Measurements from ENCODE around the gene KAT5. TPM values are rescaled to one million over a fixed set of nuclear protein-coding genes. Genes with fewer than 3 reads are reported as not detected.

KAT5 gene
- total and polyA plus RNA-seq, 2 of the 13 experiments (the other 11 are each of a cell fraction or from before 2014, with no cell fraction given) = 35.2 to 48.3 TPM

- no peak for ATAC-seq
- CTCF ChIA-PET (ENCODE audit: low intra/inter-chr PET ratio, low total read pairs) = no interaction called here
- Histone ChIP-seq H3K4me2 (ENCODE audit: low read depth, low read length) (no peak overlapping the region), H3K27me3 (ENCODE audit: control insufficient read depth in 1 of 2, insufficient read depth in 2 of 2, low read length in 2 of 2) (peaks cover 2 to 35% of the 10 kb centered on the region in 2 experiments), H3K4me1 (ENCODE audit: insufficient read depth, low read length) (peaks cover 15% of the 10 kb centered on the region), H4K20me1 (ENCODE audit: insufficient read depth, low read length) (no peaks in the 10 kb centered on the region), H3K4me3 (replicated peaks in 1 of 3; ENCODE audit: insufficient read depth in 1 of 3, low read depth in 2 of 3, low read length in 3 of 3) (no peak overlapping the region), H2AFZ (ENCODE audit: low read length) (no peak overlapping the region), H3K9me3 (ENCODE audit: low read length) (no peaks in the 10 kb centered on the region), H3K36me3 (replicated peaks in 1 of 2; ENCODE audit: control insufficient read depth in 1 of 2, insufficient read depth in 2 of 2, low read length in 2 of 2) (no peaks in the 10 kb centered on the region), H3K9ac (ENCODE audit: insufficient read depth, low read depth, low read length) (no peak overlapping the region), H3K79me2 (ENCODE audit: insufficient read depth, low read length) (no peaks in the 10 kb centered on the region), H3K27ac (ENCODE audit: extremely low read length, insufficient read depth, low read length) (no peak overlapping the region)
- TF ChIP-seq ATF3 (CRISPR knock-in tag; IDR thresholded peaks at IDR 0.05) = no peak
- TF ChIP-seq ZBTB26 (CRISPR knock-in tag; IDR thresholded peaks at IDR 0.05; ENCODE audit: borderline replicate concordance) = peak; percentile 78; the same call in 1 of the 2 replicates
- TF ChIP-seq MYPOP (CRISPR knock-in tag; IDR thresholded peaks at IDR 0.05) = no peak
- no peak for TF ChIP-seq BCLAF1 (IDR thresholded peaks at IDR 0.05)
- POLR2A ChIA-PET = no interaction called here
- FAIRE-seq = no peak
- BruUV-seq (replicated peaks) = no TSS peak
- in situ Hi-C loops (cut with HindIII; ENCODE audit: extremely low pct_ligation_motif_present, low pct_unique_long_range_greater_than_20kb) = no loop called here
- WGBS (ENCODE audit: low lambda C conversion rate) = 44% methylated on average over 4 of the region's 5 CpGs
- intact Hi-C loops (cut with micrococcal nuclease; ENCODE audit: unreplicated experiment) = no loop called here
- DNase-seq (ENCODE audit: low spot score) = no peak
These were observed 15.1 kb upstream of the KAT5 start for GRCh38 chr11:65696802-65697552.
